GM03348 (cell line): ENCODE results near the gene RELT.

ENCODE experiments used
- DNase-seq: peaks from one replicate; pipeline ENCODE4 v3.0.0; 2012; ENCODE audit warnings: low spot score

RELT gene

GRCh38 chr11:73348838-73349237, 27.4 kb upstream of the RELT start:
- no peak for DNase-seq

GRCh38 chr11:73349633-73350032, 26.6 kb upstream of the RELT start:
- DNase-seq, result no peak

GRCh38 chr11:73350908-73351636, 25.1 kb upstream of the RELT start:
- DNase-seq, result peak; percentile 91

GRCh38 chr11:73353422-73353821, 22.8 kb upstream of the RELT start:
- DNase-seq, result no peak

GRCh38 chr11:73355109-73355508, 21.1 kb upstream of the RELT start:
- no peak for DNase-seq

- no peak for DNase-seq
Observed at GRCh38 chr11:73356979-73357860, 19.0 kb upstream of the RELT start.

GRCh38 chr11:73358071-73358470, 18.1 kb upstream of the RELT start:
- no peak for DNase-seq

GRCh38 chr11:73359341-73359740, 16.9 kb upstream of the RELT start:
- DNase-seq, result peak; percentile 89

GRCh38 chr11:73359930-73360742, 16.1 kb upstream of the RELT start:
- peak; percentile 54 for DNase-seq

- no peak for DNase-seq
Observed at GRCh38 chr11:73360743-73361369, 15.3 kb upstream of the RELT start.

GRCh38 chr11:73361953-73362776, 14.0 kb upstream of the RELT start:
- DNase-seq, result no peak

- no peak for DNase-seq
Observed at GRCh38 chr11:73363147-73363546, 13.1 kb upstream of the RELT start.

GRCh38 chr11:73365352-73366264, 10.6 kb upstream of the RELT start:
- DNase-seq, result no peak

- DNase-seq, result no peak
Observed at GRCh38 chr11:73366265-73366610, 10.0 kb upstream of the RELT start.

- no peak for DNase-seq
Observed at GRCh38 chr11:73366953-73367352, 9.2 kb upstream of the RELT start.

GRCh38 chr11:73367482-73368024, 8.6 kb upstream of the RELT start:
- no peak for DNase-seq

- peak; percentile 37 for DNase-seq
Observed at GRCh38 chr11:73372375-73372993, 3.7 kb upstream of the RELT start.

- no peak for DNase-seq
Observed at GRCh38 chr11:73374151-73374550, 2.0 kb upstream of the RELT start.

- DNase-seq, result no peak
Observed at GRCh38 chr11:73375830-73376159, 404 bp upstream of the RELT start.
